ENCODE results near the gene CFAP46.

The CFAP46 gene

DNA sequence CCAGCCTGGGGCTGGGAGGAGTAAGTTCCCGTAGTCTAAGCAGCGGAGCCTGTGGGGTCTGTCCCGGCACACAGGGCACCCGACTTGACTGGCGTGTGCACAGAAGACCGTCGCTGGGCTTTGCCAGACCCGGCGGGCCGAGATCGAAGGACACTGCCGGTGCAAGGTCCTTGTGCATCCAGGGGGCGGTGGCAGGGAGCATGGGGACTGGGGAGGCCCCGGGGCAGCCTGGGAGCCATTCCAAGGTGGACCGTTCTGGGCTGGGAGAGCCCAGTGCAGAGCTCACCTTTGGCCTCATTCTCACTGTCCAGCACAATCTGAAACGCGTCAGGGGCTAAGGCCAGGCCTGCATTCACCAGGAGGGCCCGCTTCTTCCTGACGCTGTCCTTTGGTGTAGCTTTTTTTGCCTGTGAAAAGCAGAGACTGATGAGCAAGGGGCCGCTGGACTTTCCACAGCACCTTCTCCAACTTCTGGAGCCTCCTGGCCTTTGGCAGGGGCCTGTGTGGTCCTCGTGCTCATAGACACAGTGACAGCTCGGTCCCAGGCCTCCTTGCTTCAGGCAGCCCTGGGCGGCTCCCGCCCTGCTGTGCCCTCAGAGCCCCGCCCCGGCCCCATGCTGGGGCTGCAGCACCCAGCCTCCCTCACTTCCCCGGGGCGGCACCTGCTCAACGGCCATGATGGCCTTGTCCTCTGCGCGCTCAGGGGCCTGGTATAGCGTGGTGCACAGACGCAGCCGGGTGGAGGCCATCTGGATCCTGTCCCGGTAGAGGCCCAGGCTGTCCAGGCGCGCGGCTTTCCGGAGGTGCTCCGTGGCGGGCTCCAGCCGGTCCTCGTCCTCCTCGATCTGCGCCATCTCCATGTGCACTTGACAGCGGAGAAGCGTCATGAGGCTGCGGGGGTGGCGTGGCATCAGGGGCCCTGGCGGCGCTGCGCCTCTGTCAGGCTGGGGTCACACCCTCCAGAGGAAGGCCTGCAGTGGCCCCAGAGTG lies 20.3 kb downstream of the CFAP46 start:
- H3K4me1 ChIP-seq (ENCODE audit: insufficient read depth, low read length), result no peaks in the 10 kb centered on the region
- no peak overlapping the region for H3K4me2 ChIP-seq (ENCODE audit: insufficient read depth, low read length)
- H3K36me3 ChIP-seq (ENCODE audit: insufficient read depth, low read length), result no peaks in the 10 kb centered on the region
- no peaks in the 10 kb centered on the region for H3K27me3 ChIP-seq (ENCODE audit: insufficient read depth, low read length, poor library complexity)
- no peaks in the 10 kb centered on the region for H3K79me2 ChIP-seq (ENCODE audit: insufficient read depth, low read length)
- H3K27ac ChIP-seq (ENCODE audit: low read length), result no peak overlapping the region
- no peak for DNase-seq
- no peak for ATAC-seq (ENCODE audit: insufficient read depth, low read depth)
- H3K9ac ChIP-seq (ENCODE audit: low read depth, low read length), result no peak overlapping the region
- peaks cover 5% of the 10 kb centered on the region; the same call in 1 of the 2 replicates for H4K20me1 ChIP-seq (ENCODE audit: insufficient read depth, low read length)
- no peaks in the 10 kb centered on the region for H3K9me3 ChIP-seq (ENCODE audit: insufficient read depth, low read length, severe bottlenecking)
- TF ChIP-seq EZH2 (IDR thresholded peaks at IDR 0.05; ENCODE audit: borderline replicate concordance, low read depth, low read length, severe bottlenecking), result no peak
- TF ChIP-seq, protein P1, sequence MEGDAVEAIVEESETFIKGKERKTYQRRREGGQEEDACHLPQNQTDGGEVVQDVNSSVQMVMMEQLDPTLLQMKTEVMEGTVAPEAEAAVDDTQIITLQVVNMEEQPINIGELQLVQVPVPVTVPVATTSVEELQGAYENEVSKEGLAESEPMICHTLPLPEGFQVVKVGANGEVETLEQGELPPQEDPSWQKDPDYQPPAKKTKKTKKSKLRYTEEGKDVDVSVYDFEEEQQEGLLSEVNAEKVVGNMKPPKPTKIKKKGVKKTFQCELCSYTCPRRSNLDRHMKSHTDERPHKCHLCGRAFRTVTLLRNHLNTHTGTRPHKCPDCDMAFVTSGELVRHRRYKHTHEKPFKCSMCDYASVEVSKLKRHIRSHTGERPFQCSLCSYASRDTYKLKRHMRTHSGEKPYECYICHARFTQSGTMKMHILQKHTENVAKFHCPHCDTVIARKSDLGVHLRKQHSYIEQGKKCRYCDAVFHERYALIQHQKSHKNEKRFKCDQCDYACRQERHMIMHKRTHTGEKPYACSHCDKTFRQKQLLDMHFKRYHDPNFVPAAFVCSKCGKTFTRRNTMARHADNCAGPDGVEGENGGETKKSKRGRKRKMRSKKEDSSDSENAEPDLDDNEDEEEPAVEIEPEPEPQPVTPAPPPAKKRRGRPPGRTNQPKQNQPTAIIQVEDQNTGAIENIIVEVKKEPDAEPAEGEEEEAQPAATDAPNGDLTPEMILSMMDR (IDR thresholded peaks at IDR 0.05; ENCODE audit: borderline replicate concordance, extremely low read depth, low read length, poor library complexity, severe bottlenecking), result no peak
- no peak overlapping the region for H3K4me3 ChIP-seq (ENCODE audit: low read depth in 1 of 2, low read length in 2 of 2)
- no peak overlapping the region for H2AFZ ChIP-seq (ENCODE audit: low read depth, low read length)

DNA sequence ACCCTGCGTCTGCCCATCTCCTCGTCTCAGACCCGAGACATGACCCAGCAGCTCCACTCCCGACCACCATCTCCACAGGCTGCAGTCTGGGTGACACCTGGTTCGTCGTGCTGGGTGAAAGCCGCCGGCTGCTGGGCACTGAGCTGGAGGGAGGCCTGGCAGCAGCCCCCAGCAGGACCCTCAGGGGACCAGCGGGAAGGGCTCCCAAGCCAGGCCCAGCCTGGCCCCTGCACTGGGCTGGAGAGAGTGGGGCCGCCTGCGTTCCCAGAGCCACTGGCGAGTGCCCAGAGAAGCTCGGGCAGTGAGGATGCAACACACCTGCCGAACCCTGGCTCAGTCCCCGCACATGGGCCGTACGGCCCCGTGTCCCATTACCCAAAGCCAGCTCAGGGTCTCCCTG lies 21.3 kb downstream of the CFAP46 start:
- Histone ChIP-seq H3K36me3 (ENCODE audit: insufficient read depth, low read length) (no peaks in the 10 kb centered on the region), H3K4me3 (ENCODE audit: low read depth in 1 of 2, low read length in 2 of 2) (no peak overlapping the region), H3K27ac (ENCODE audit: low read length) (no peak overlapping the region), H4K20me1 (ENCODE audit: insufficient read depth, low read length) (peaks cover 5% of the 10 kb centered on the region; the same call in 1 of the 2 replicates), H3K9me3 (ENCODE audit: insufficient read depth, low read length, severe bottlenecking) (no peaks in the 10 kb centered on the region), H3K4me1 (ENCODE audit: insufficient read depth, low read length) (no peaks in the 10 kb centered on the region), H3K27me3 (ENCODE audit: insufficient read depth, low read length, poor library complexity) (no peaks in the 10 kb centered on the region), H3K9ac (ENCODE audit: low read depth, low read length) (no peak overlapping the region), H3K4me2 (ENCODE audit: insufficient read depth, low read length) (no peak overlapping the region), H2AFZ (ENCODE audit: low read depth, low read length) (no peak overlapping the region), H3K79me2 (ENCODE audit: insufficient read depth, low read length) (no peaks in the 10 kb centered on the region)
- no peak for TF ChIP-seq EZH2 (IDR thresholded peaks at IDR 0.05; ENCODE audit: borderline replicate concordance, low read depth, low read length, severe bottlenecking)
- TF ChIP-seq, protein P1 (IDR thresholded peaks at IDR 0.05; ENCODE audit: borderline replicate concordance, extremely low read depth, low read length, poor library complexity, severe bottlenecking), result no peak
- DNase-seq, result no peak
- no peak for ATAC-seq (ENCODE audit: insufficient read depth, low read depth)

DNA sequence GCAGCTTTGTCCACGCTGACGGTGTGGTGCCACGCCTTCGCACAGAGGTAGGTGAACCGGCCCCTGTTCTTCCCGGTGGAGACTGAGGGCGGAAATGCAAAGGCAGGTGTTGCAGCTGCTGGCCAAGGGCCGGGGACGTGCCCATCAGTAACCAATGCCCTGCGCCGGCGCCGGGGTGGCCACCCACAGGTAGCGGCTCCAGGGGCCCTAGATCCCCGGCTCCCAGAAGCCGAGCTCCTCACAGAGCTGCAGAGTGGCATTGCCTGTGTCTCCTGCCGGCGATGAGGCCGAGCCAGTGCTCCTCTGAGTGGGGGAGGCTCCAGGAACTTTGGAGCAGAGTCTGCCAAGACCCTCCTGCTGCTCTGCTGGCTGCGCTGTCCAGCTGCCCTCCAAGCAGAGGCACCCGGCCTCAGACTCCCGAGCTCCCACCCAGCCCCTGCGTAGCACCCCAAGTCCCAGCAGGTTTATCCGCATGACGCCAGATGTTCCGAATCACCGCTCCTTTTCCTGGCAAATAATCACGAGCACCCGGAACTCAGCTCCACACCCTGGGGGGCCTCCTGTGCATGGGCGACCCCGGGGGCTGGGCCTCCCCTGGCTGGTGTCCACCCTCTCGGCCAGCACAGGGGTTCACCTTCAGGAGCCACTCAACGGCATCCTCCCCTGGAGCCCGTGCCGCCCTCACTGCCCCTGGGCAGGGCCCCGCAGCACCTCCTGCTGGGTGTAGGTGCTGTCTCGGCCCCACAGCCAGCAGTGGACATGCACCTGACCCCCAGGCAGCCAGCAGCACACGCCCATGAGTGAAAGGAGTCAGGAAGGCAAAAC lies 22.1 kb downstream of the CFAP46 start:
- H2AFZ ChIP-seq (ENCODE audit: low read depth, low read length), result no peak overlapping the region
- no peaks in the 10 kb centered on the region for H3K4me1 ChIP-seq (ENCODE audit: insufficient read depth, low read length)
- no peak overlapping the region for H3K4me2 ChIP-seq (ENCODE audit: insufficient read depth, low read length)
- H3K9me3 ChIP-seq (ENCODE audit: insufficient read depth, low read length, severe bottlenecking), result no peaks in the 10 kb centered on the region
- no peak for DNase-seq
- H4K20me1 ChIP-seq (ENCODE audit: insufficient read depth, low read length), result peaks cover 5% of the 10 kb centered on the region; the same call in 1 of the 2 replicates
- H3K27ac ChIP-seq (ENCODE audit: low read length), result no peak overlapping the region
- H3K27me3 ChIP-seq (ENCODE audit: insufficient read depth, low read length, poor library complexity), result no peaks in the 10 kb centered on the region
- no peaks in the 10 kb centered on the region for H3K36me3 ChIP-seq (ENCODE audit: insufficient read depth, low read length)
- no peak for ATAC-seq (ENCODE audit: insufficient read depth, low read depth)
- H3K79me2 ChIP-seq (ENCODE audit: insufficient read depth, low read length), result no peaks in the 10 kb centered on the region
- H3K4me3 ChIP-seq (ENCODE audit: low read depth in 1 of 2, low read length in 2 of 2), result no peak overlapping the region
- no peak overlapping the region for H3K9ac ChIP-seq (ENCODE audit: low read depth, low read length)
- no peak for TF ChIP-seq EZH2 (IDR thresholded peaks at IDR 0.05; ENCODE audit: borderline replicate concordance, low read depth, low read length, severe bottlenecking)
- TF ChIP-seq, protein P1 (IDR thresholded peaks at IDR 0.05; ENCODE audit: borderline replicate concordance, extremely low read depth, low read length, poor library complexity, severe bottlenecking), result no peak
